ENCODE data around the gene GPR27. TPM values are rescaled to one million over a fixed set of nuclear protein-coding genes. Genes with fewer than 3 reads are reported as not detected.

Gene GPR27
- total and polyA plus RNA-seq, 2 experiments from 2014 or later, result 7.8 to 11.8 TPM

DNA sequence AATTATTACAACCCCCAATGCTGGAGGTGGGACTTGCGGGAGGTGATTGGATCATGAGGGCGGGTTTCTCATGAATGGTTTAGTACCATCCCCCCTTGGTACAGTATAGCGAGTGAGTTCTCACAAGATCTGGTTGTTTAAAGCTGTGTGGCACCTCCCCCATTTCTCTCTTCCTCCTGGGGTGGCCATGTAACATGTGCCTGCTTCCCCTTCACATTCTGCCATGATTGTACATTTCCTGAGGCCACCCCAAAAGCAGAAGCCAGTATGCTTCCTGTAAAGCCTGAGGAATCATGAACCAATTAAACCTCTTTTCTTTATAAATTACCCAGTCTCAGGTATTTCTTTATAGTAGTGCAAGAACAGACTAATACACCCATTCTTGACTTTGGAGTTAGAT is 51.5 kb downstream of the GPR27 start:
- Mint-ChIP-seq H3K4me3 (no peak overlapping the region), H3K27ac (no peak overlapping the region), H3K9me3 (no peaks in the 10 kb centered on the region), H3K27me3 (ENCODE audit: insufficient read depth, low read depth, poor library complexity) (peaks cover 7% of the 10 kb centered on the region), H3K36me3 (ENCODE audit: low read depth) (no peaks in the 10 kb centered on the region), H3K4me1 (peaks cover 27% of the 10 kb centered on the region)
- Histone ChIP-seq H3K4me2 (no peak overlapping the region), H3K4me3 (no peak overlapping the region), H3K9me2 (ENCODE audit: insufficient read depth) (peaks cover 9% of the 10 kb centered on the region; the same call in 1 of the 2 replicates), H3F3A (replicated peaks; ENCODE audit: low read depth) (no peaks in the 10 kb centered on the region), H2AFZ (peak overlapping the region; percentile 87), H3K4me1 (ENCODE audit: insufficient read depth) (peaks cover 33% of the 10 kb centered on the region), H3K79me2 (replicated peaks; ENCODE audit: insufficient read depth) (no peaks in the 10 kb centered on the region), H4K20me1 (replicated peaks; ENCODE audit: insufficient read depth) (no peaks in the 10 kb centered on the region), H3K27ac (ENCODE audit: low read depth) (no peak overlapping the region), H3K27me3 (ENCODE audit: insufficient read depth) (no peaks in the 10 kb centered on the region), H3K36me3 (ENCODE audit: insufficient read depth) (no peaks in the 10 kb centered on the region)
- ATAC-seq (no peak), DNase-seq (ENCODE audit: low spot score) (no peak)
- TF ChIP-seq, protein P1, sequence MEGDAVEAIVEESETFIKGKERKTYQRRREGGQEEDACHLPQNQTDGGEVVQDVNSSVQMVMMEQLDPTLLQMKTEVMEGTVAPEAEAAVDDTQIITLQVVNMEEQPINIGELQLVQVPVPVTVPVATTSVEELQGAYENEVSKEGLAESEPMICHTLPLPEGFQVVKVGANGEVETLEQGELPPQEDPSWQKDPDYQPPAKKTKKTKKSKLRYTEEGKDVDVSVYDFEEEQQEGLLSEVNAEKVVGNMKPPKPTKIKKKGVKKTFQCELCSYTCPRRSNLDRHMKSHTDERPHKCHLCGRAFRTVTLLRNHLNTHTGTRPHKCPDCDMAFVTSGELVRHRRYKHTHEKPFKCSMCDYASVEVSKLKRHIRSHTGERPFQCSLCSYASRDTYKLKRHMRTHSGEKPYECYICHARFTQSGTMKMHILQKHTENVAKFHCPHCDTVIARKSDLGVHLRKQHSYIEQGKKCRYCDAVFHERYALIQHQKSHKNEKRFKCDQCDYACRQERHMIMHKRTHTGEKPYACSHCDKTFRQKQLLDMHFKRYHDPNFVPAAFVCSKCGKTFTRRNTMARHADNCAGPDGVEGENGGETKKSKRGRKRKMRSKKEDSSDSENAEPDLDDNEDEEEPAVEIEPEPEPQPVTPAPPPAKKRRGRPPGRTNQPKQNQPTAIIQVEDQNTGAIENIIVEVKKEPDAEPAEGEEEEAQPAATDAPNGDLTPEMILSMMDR (conservative IDR thresholded peaks at IDR 0.05; ENCODE audit: low read depth in 2 of 2), result no peak
- TF ChIP-seq POLR2AphosphoS5 (IDR thresholded peaks at IDR 0.05; ENCODE audit: low read depth) (no peak), NANOG (IDR thresholded peaks at IDR 0.05; ENCODE audit: borderline replicate concordance) (no peak), ZNF331 (CRISPR knock-in tag; IDR thresholded peaks at IDR 0.05; ENCODE audit: low read depth) (no peak), STAT1 (IDR thresholded peaks at IDR 0.05; ENCODE audit: unreplicated experiment) (no peak), EZH2 (IDR thresholded peaks at IDR 0.05; ENCODE audit: low read depth, unreplicated experiment) (no peak), ZNF114 (CRISPR knock-in tag; IDR thresholded peaks at IDR 0.05) (no peak), JUNB (IDR thresholded peaks at IDR 0.05; ENCODE audit: unreplicated experiment) (no peak), CREB1 (CRISPR knock-in tag; IDR thresholded peaks at IDR 0.05; ENCODE audit: low read depth) (no peak), EZH2phosphoT487 (IDR thresholded peaks at IDR 0.05; ENCODE audit: unreplicated experiment) (no peak)
- TF ChIP-seq, protein P2, sequence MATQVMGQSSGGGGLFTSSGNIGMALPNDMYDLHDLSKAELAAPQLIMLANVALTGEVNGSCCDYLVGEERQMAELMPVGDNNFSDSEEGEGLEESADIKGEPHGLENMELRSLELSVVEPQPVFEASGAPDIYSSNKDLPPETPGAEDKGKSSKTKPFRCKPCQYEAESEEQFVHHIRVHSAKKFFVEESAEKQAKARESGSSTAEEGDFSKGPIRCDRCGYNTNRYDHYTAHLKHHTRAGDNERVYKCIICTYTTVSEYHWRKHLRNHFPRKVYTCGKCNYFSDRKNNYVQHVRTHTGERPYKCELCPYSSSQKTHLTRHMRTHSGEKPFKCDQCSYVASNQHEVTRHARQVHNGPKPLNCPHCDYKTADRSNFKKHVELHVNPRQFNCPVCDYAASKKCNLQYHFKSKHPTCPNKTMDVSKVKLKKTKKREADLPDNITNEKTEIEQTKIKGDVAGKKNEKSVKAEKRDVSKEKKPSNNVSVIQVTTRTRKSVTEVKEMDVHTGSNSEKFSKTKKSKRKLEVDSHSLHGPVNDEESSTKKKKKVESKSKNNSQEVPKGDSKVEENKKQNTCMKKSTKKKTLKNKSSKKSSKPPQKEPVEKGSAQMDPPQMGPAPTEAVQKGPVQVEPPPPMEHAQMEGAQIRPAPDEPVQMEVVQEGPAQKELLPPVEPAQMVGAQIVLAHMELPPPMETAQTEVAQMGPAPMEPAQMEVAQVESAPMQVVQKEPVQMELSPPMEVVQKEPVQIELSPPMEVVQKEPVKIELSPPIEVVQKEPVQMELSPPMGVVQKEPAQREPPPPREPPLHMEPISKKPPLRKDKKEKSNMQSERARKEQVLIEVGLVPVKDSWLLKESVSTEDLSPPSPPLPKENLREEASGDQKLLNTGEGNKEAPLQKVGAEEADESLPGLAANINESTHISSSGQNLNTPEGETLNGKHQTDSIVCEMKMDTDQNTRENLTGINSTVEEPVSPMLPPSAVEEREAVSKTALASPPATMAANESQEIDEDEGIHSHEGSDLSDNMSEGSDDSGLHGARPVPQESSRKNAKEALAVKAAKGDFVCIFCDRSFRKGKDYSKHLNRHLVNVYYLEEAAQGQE (IDR thresholded peaks at IDR 0.05; ENCODE audit: unreplicated experiment), result no peak
- TF ChIP-seq, protein P3, sequence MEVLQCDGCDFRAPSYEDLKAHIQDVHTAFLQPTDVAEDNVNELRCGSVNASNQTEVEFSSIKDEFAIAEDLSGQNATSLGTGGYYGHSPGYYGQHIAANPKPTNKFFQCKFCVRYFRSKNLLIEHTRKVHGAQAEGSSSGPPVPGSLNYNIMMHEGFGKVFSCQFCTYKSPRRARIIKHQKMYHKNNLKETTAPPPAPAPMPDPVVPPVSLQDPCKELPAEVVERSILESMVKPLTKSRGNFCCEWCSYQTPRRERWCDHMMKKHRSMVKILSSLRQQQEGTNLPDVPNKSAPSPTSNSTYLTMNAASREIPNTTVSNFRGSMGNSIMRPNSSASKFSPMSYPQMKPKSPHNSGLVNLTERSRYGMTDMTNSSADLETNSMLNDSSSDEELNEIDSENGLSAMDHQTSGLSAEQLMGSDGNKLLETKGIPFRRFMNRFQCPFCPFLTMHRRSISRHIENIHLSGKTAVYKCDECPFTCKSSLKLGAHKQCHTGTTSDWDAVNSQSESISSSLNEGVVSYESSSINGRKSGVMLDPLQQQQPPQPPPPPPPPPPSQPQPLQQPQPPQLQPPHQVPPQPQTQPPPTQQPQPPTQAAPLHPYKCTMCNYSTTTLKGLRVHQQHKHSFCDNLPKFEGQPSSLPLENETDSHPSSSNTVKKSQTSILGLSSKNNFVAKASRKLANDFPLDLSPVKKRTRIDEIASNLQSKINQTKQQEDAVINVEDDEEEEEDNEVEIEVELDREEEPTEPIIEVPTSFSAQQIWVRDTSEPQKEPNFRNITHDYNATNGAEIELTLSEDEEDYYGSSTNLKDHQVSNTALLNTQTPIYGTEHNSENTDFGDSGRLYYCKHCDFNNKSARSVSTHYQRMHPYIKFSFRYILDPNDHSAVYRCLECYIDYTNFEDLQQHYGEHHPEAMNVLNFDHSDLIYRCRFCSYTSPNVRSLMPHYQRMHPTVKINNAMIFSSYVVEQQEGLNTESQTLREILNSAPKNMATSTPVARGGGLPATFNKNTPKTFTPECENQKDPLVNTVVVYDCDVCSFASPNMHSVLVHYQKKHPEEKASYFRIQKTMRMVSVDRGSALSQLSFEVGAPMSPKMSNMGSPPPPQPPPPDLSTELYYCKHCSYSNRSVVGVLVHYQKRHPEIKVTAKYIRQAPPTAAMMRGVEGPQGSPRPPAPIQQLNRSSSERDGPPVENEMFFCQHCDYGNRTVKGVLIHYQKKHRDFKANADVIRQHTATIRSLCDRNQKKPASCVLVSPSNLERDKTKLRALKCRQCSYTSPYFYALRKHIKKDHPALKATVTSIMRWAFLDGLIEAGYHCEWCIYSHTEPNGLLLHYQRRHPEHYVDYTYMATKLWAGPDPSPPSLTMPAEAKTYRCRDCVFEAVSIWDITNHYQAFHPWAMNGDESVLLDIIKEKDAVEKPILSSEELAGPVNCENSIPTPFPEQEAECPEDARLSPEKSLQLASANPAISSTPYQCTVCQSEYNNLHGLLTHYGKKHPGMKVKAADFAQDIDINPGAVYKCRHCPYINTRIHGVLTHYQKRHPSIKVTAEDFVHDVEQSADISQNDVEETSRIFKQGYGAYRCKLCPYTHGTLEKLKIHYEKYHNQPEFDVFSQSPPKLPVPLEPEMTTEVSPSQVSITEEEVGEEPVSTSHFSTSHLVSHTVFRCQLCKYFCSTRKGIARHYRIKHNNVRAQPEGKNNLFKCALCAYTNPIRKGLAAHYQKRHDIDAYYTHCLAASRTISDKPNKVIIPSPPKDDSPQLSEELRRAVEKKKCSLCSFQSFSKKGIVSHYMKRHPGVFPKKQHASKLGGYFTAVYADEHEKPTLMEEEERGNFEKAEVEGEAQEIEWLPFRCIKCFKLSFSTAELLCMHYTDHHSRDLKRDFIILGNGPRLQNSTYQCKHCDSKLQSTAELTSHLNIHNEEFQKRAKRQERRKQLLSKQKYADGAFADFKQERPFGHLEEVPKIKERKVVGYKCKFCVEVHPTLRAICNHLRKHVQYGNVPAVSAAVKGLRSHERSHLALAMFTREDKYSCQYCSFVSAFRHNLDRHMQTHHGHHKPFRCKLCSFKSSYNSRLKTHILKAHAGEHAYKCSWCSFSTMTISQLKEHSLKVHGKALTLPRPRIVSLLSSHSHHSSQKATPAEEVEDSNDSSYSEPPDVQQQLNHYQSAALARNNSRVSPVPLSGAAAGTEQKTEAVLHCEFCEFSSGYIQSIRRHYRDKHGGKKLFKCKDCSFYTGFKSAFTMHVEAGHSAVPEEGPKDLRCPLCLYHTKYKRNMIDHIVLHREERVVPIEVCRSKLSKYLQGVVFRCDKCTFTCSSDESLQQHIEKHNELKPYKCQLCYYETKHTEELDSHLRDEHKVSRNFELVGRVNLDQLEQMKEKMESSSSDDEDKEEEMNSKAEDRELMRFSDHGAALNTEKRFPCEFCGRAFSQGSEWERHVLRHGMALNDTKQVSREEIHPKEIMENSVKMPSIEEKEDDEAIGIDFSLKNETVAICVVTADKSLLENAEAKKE (CRISPR knock-in tag; IDR thresholded peaks at IDR 0.05), result no peak
- TF ChIP-seq, protein P4, sequence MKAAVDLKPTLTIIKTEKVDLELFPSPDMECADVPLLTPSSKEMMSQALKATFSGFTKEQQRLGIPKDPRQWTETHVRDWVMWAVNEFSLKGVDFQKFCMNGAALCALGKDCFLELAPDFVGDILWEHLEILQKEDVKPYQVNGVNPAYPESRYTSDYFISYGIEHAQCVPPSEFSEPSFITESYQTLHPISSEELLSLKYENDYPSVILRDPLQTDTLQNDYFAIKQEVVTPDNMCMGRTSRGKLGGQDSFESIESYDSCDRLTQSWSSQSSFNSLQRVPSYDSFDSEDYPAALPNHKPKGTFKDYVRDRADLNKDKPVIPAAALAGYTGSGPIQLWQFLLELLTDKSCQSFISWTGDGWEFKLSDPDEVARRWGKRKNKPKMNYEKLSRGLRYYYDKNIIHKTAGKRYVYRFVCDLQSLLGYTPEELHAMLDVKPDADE (IDR thresholded peaks at IDR 0.05), result no peak
